IMR-90 (cell line): ENCODE data around the gene MRPL57. TPM values are rescaled to one million over a fixed set of nuclear protein-coding genes. Genes with fewer than 3 reads are reported as not detected.
"Not testable (repeated sequence)": the region's sequence is repeated elsewhere in the genome, so short reads cannot be mapped to it uniquely, and the experiment has no call there.

Experiments used
- ATAC-seq: fragments of 200-7000 bp; cut with Tn5 transposase; 2 replicates; pipeline ENCODE4 v1.9.1; 2020; ENCODE audit warnings: low read depth, mild to moderate bottlenecking, moderate library complexity
- BruUV-seq: library from RNA; stranded (reverse); fragments of 400-500 nt; replicated peaks from 2 replicates; lab custom pipeline; 2021; lab: Mats Ljungman, UMichigan
- CTCF ChIA-PET: fragments of 300-600 bp; formaldehyde crosslinking; extraction: SDS; loops from one replicate; lab custom pipeline; 2021; ENCODE audit warnings: antibody characterized with exemption; lab: Yijun Ruan, JAX
- POLR2A ChIA-PET: fragments of 300-600 bp; sonication (Branson Sonifier 250); formaldehyde crosslinking; loops from one replicate; lab custom pipeline; 2022; ENCODE audit warnings: antibody characterized with exemption; ENCODE audit not compliant: unreplicated experiment; lab: Charles Lee
- DNase-seq: peaks from one replicate; pipeline ENCODE4 v3.0.0; 2013
- H2AFZ ChIP-seq: replicated peaks from 2 replicates; pipeline ENCODE3; 2013; ENCODE audit warnings: low read length, mild to moderate bottlenecking; ENCODE audit not compliant: poor library complexity
- H2AK5ac ChIP-seq: 2 replicates; pipeline ENCODE4 v1.6.1; 2013; ENCODE audit warnings: low read depth, low read length, inconsistent platforms
- H2AK9ac ChIP-seq: replicated peaks from 2 replicates; pipeline ENCODE3; 2013; ENCODE audit warnings: mild to moderate bottlenecking, low read depth, low read length, moderate library complexity; ENCODE audit not compliant: poor library complexity
- H2BK120ac ChIP-seq: 2 replicates; pipeline ENCODE4 v1.6.1; 2013; ENCODE audit warnings: low read depth, low read length, inconsistent platforms
- H2BK15ac ChIP-seq: 3 replicates; pipeline ENCODE4 v1.6.1; 2013; ENCODE audit warnings: low read depth, low read length, inconsistent platforms
- H2BK20ac ChIP-seq: 2 replicates; pipeline ENCODE4 v1.6.1; 2013; ENCODE audit warnings: low read depth, mild to moderate bottlenecking, inconsistent platforms, low read length, moderate library complexity
- H2BK5ac ChIP-seq: 2 replicates; pipeline ENCODE4 v1.6.1; 2013; ENCODE audit warnings: mild to moderate bottlenecking, low read depth, low read length, inconsistent platforms; ENCODE audit not compliant: poor library complexity, severe bottlenecking
- H3K14ac ChIP-seq: replicated peaks from 2 replicates; pipeline ENCODE4 v1.6.1; 2013; ENCODE audit warnings: low read depth, low read length, inconsistent platforms
- H3K18ac ChIP-seq: 2 replicates; pipeline ENCODE4 v1.6.1; 2013; ENCODE audit warnings: low read depth, low read length, control low read depth
- H3K23ac ChIP-seq: 2 replicates; pipeline ENCODE4 v1.6.1; 2013; ENCODE audit warnings: low read depth, low read length, inconsistent platforms
- H3K27ac ChIP-seq: 2 replicates; pipeline ENCODE4 v1.5.1; 2013; ENCODE audit warnings: mild to moderate bottlenecking, control low read depth, low read length; ENCODE audit not compliant: insufficient read depth
- H3K27me3 ChIP-seq: 2 replicates; pipeline ENCODE4 v1.6.1; 2013; ENCODE audit warnings: low read length; ENCODE audit not compliant: control insufficient read depth, insufficient read depth
- H3K36me3 ChIP-seq: 2 replicates; pipeline ENCODE4 v1.6.1; 2013; ENCODE audit warnings: low read length, mixed read lengths; ENCODE audit not compliant: control insufficient read depth, insufficient read depth
- H3K4ac ChIP-seq: 2 replicates; pipeline ENCODE4 v1.6.1; 2013; ENCODE audit warnings: low read depth, low read length, inconsistent platforms
- H3K4me1 ChIP-seq: 2 replicates; pipeline ENCODE4 v1.6.1; 2013; ENCODE audit warnings: low read length, mixed read lengths; ENCODE audit not compliant: control insufficient read depth, insufficient read depth
- H3K4me2 ChIP-seq: 2 replicates; pipeline ENCODE4 v1.6.1; 2013; ENCODE audit warnings: low read depth, mild to moderate bottlenecking, control low read depth, low read length, moderate library complexity
- H3K4me3 ChIP-seq: 2 replicates; pipeline ENCODE4 v1.5.1; 2013; ENCODE audit warnings: low read depth, mild to moderate bottlenecking, control low read depth, low read length, moderate library complexity; ENCODE audit not compliant: insufficient read depth
- H3K56ac ChIP-seq: 2 replicates; pipeline ENCODE4 v1.6.1; 2013; ENCODE audit warnings: low read length, inconsistent platforms; ENCODE audit not compliant: insufficient read depth; ENCODE audit errors: extremely low read depth
- H3K79me1 ChIP-seq, 2 experiments: 2 replicates each; pipeline ENCODE4 v1.6.1; 2013; ENCODE audit warnings: low read length in 2 of 2, inconsistent platforms in 1 of 2, low read depth in 1 of 2
- H3K9ac ChIP-seq: 2 replicates; pipeline ENCODE4 v1.6.1; 2013; ENCODE audit warnings: low read depth, low read length, control low read depth
- H3K9me1 ChIP-seq: 2 replicates; pipeline ENCODE4 v1.6.1; 2013; ENCODE audit warnings: low read length, inconsistent platforms; ENCODE audit not compliant: insufficient read depth
- H3K9me3 ChIP-seq: 2 replicates; pipeline ENCODE4 v1.6.1; 2013; ENCODE audit warnings: low read length; ENCODE audit not compliant: control insufficient read depth, insufficient read depth
- H4K20me1 ChIP-seq: 2 replicates; pipeline ENCODE4 v1.6.1; 2013; ENCODE audit warnings: low read length, inconsistent platforms; ENCODE audit not compliant: insufficient read depth
- H4K5ac ChIP-seq: 2 replicates; pipeline ENCODE4 v1.6.1; 2013; ENCODE audit warnings: mild to moderate bottlenecking, low read depth, low read length, control low read depth
- H4K8ac ChIP-seq, 2 experiments: 2 replicates each; pipeline ENCODE4 v1.6.1; 2013; ENCODE audit warnings: low read depth in 2 of 2, low read length in 2 of 2, control low read depth in 1 of 2, inconsistent platforms in 1 of 2
- H4K91ac ChIP-seq: 2 replicates; pipeline ENCODE4 v1.6.1; 2013; ENCODE audit warnings: low read depth, low read length, inconsistent platforms; ENCODE audit not compliant: insufficient read depth
- BHLHE40 ChIP-seq: fragments of 150-350 bp; IDR thresholded peaks from 2 replicates; pipeline ENCODE4 v1.6.1; 2016; ENCODE audit warnings: mild to moderate bottlenecking, low read depth, low read length
- MXI1 ChIP-seq: IDR thresholded peaks from 2 replicates; pipeline ENCODE4 v1.6.1; 2012; ENCODE audit warnings: low read depth, mild to moderate bottlenecking, low read length, moderate library complexity, borderline replicate concordance
- POLR2A ChIP-seq: IDR thresholded peaks from 2 replicates; pipeline ENCODE4 v1.6.1; 2012; ENCODE audit warnings: mild to moderate bottlenecking, low read depth, low read length
- RCOR1 ChIP-seq: IDR thresholded peaks from 2 replicates; pipeline ENCODE4 v1.6.1; 2012; ENCODE audit warnings: mild to moderate bottlenecking, low read length, improper control_type of control experiment; ENCODE audit not compliant: insufficient replicate concordance
- RFX5 ChIP-seq: IDR thresholded peaks from 2 replicates; pipeline ENCODE4 v1.8.0; 2012; ENCODE audit warnings: low read depth, mild to moderate bottlenecking, low read length, moderate library complexity
- WGBS, 2 experiments: methylation state at CpG; one replicate each; pipeline versions ENCODE4 v1.1.5 to v1.1.7; 2013; ENCODE audit warnings: missing lambda C conversion rate in 2 of 2; ENCODE audit not compliant: insufficient read length in 1 of 2; ENCODE audit errors: extremely low coverage in 2 of 2; 5-methylcytosine and 5-hydroxymethylcytosine counted together
- dilution Hi-C: fragments of 300-500 bp; cut with HindIII; formaldehyde crosslinking; loops from one replicate; pipeline ENCODE4 v1.14.3; 2018; ENCODE audit warnings: low sequenced_read_pairs; ENCODE audit not compliant: unreplicated experiment
- in situ Hi-C: fragments of 300-500 bp; cut with MboI; formaldehyde crosslinking; loops from 3 replicates; pipeline ENCODE4 v1.14.3; 2019; ENCODE audit warnings: low sequenced_read_pairs, inconsistent platforms, mixed read lengths
- intact Hi-C: fragments of 100-400 bp; cut with micrococcal nuclease; formaldehyde crosslinking; loops from 2 replicates; pipeline ENCODE4 v1.10.0; 2022
- polyA plus RNA-seq, 3 experiments: library from polyadenylated mRNA; depleted of rRNA; stranded (reverse); fragments of >200 nt; gene quantifications; 2 replicates each; pipeline ENCODE4 v1.2.3, GENCODE V29; 2012; ENCODE audit warnings: low replicate concordance in 1 of 3
- total RNA-seq: library from RNA; depleted of rRNA; stranded (reverse); fragments of >200 nt; gene quantifications from 2 replicates; pipeline ENCODE4 v1.2.3, GENCODE V29; 2012
- TF ChIP-seq, protein P1 (sequence below): fragments of 150-350 bp; IDR thresholded peaks from 2 replicates; pipeline ENCODE4 v1.6.1; 2017; ENCODE audit warnings: mild to moderate bottlenecking, antibody characterized with exemption, low read length, low read depth

MRPL57 gene
- total and polyA plus RNA-seq, 2 of the 4 experiments (the other 2 are of a cell fraction), result 7.0 to 8.0 TPM

DNA sequence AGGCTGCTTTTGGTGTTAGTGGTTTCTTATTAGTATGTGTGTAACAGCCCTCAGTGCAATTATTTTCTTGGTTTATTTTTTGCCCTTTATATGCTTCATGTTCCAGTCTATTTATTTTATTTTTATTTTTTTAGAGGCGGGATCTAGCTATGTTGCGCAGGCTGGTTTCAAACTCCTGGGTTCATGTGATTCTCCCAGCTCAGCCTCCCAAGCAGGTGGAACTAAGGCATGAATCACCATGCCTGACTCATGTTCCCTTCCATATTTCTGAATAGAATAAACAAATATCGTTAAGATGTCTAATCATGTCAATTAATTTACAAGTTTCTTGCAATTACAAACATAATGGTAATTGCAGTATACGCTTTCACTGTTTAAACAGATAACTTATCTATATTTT, 11.8 kb upstream of the MRPL57 start:
- Histone ChIP-seq H3K27ac (no peak overlapping the region), H2BK20ac (no peak overlapping the region), H3K9ac (no peak overlapping the region), H3K4me3 (no peak overlapping the region), H2AFZ (no peak overlapping the region), H3K4me2 (no peak overlapping the region), H4K91ac (no peak overlapping the region), H2BK120ac (no peak overlapping the region), H2BK5ac (no peak overlapping the region), H3K56ac (no peak overlapping the region), H3K27me3 (no peaks in the 10 kb centered on the region), H2AK5ac (no peak overlapping the region), H3K4ac (no peak overlapping the region), H3K23ac (no peak overlapping the region), H3K4me1 (no peaks in the 10 kb centered on the region), H3K79me1 (peaks cover 18 to 34% of the 10 kb centered on the region in 2 experiments), H4K5ac (no peak overlapping the region), H2AK9ac (no peak overlapping the region), H3K9me1 (no peaks in the 10 kb centered on the region; the same call in 1 of the 2 replicates), H2BK15ac (no peak overlapping the region), H3K9me3 (no peaks in the 10 kb centered on the region), H4K20me1 (no peaks in the 10 kb centered on the region), H3K14ac (no peak overlapping the region), H3K18ac (no peak overlapping the region), H3K36me3 (peaks cover 1% of the 10 kb centered on the region; the same call in 1 of the 2 replicates), H4K8ac (no peak overlapping the region)
- TF ChIP-seq RCOR1 (no peak), POLR2A (no peak), MXI1 (no peak), RFX5 (no peak), BHLHE40 (no peak)
- TF ChIP-seq, protein P1, sequence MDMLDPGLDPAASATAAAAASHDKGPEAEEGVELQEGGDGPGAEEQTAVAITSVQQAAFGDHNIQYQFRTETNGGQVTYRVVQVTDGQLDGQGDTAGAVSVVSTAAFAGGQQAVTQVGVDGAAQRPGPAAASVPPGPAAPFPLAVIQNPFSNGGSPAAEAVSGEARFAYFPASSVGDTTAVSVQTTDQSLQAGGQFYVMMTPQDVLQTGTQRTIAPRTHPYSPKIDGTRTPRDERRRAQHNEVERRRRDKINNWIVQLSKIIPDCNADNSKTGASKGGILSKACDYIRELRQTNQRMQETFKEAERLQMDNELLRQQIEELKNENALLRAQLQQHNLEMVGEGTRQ, result no peak
- ATAC-seq, result 0 out of 2 replicates have a peak, but pooled peaks have one; percentile 44
- BruUV-seq, result no TSS peak
- CTCF ChIA-PET, result no interaction called here
- intact Hi-C loops, result no loop called here
- WGBS, 2 experiments, result no CpG with 5 or more reads among the region's 4 CpGs
- peak; percentile 54 for DNase-seq
- in situ Hi-C loops, result no loop called here
- dilution Hi-C loops, result no loop called here
- POLR2A ChIA-PET, result no interaction called here

DNA sequence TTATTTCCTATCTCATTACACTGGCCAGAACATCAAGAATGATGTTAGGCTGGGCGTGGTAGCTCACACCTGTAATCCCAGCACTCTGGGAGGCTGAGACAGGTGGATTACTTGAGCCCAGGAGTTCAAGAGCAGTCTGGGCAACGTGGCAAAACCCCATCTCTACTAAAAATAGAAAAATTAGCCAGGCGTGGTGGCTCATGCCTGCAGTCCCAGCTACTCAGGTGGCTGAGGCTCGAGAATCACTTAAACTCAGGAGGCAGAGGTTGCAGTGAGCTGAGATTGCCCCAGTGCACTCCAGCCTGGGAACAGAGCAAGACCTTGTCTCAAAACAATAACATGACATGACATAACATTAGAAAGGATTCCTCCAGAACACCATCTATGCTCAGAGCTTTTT, 10.9 kb upstream of the MRPL57 start:
- H3K23ac ChIP-seq, H2AFZ ChIP-seq, H3K9me3 ChIP-seq, H3K4me2 ChIP-seq, H3K4me1 ChIP-seq, H4K8ac ChIP-seq, intact Hi-C loops, H3K4me3 ChIP-seq, H3K9ac ChIP-seq, in situ Hi-C loops, H2BK120ac ChIP-seq, ATAC-seq, H3K56ac ChIP-seq, BruUV-seq, H3K14ac ChIP-seq, H4K5ac ChIP-seq, H3K27ac ChIP-seq, H2AK5ac ChIP-seq, H2BK15ac ChIP-seq, H2BK5ac ChIP-seq, DNase-seq, H3K36me3 ChIP-seq, H4K20me1 ChIP-seq, H4K91ac ChIP-seq, dilution Hi-C loops, H2BK20ac ChIP-seq, H2AK9ac ChIP-seq, POLR2A ChIA-PET, H3K27me3 ChIP-seq, H3K9me1 ChIP-seq, H3K4ac ChIP-seq, H3K18ac ChIP-seq: not testable (repeated sequence)
- CTCF ChIA-PET, result interaction anchor here (0.7 kb wide), 1 partner anchor 47 kb away, joined by 4 read pairs; no protein-coding TSS in a partner anchor
- H3K79me1 ChIP-seq, result peaks cover 16 to 36% of the 10 kb centered on the region in 2 experiments
- 100% methylated on average over 1 of the region's 4 CpGs; no CpG with 5 or more reads in 1 of the 2 experiments for WGBS, 2 experiments
